Epidermal melanocyte (primary cell): ENCODE data around the gene MLLT1.
"Not testable (repeated sequence)": the region's sequence is repeated elsewhere in the genome, so short reads cannot be mapped to it uniquely, and the experiment has no call there.

Source experiments
- DNase-seq: peaks from one replicate; pipeline ENCODE4 v3.0.0; 2011; ENCODE audit warnings: low spot score; ENCODE audit not compliant: insufficient read length

The MLLT1 gene

GRCh38 chr19:6279931-6280591 is at the start of gene MLLT1:
Gene MLLT1, minus strand, starts transcription at chr19:6279975. Its CDS starts 191 bp downstream, at chr19:6279784.
- peak; percentile 98 for DNase-seq

- no peak for DNase-seq
Measured at GRCh38 chr19:6326815-6327214, 47.0 kb upstream of the MLLT1 start.

- no peak for DNase-seq
Measured at GRCh38 chr19:6325614-6326013, 45.8 kb upstream of the MLLT1 start.

- no peak for DNase-seq
Measured at GRCh38 chr19:6324757-6325156, 45.0 kb upstream of the MLLT1 start.

- no peak for DNase-seq
Measured at GRCh38 chr19:6322284-6322683, 42.5 kb upstream of the MLLT1 start.

- no peak for DNase-seq
Measured at GRCh38 chr19:6319376-6319775, 39.6 kb upstream of the MLLT1 start.

- DNase-seq = no peak
Measured at GRCh38 chr19:6318772-6319171, 39.0 kb upstream of the MLLT1 start.

GRCh38 chr19:6315646-6316045 is 35.9 kb upstream of the MLLT1 start:
- DNase-seq = not testable (repeated sequence)

GRCh38 chr19:6313398-6313969 is 33.7 kb upstream of the MLLT1 start:
- DNase-seq = no peak

- no peak for DNase-seq
Measured at GRCh38 chr19:6312018-6312417, 32.2 kb upstream of the MLLT1 start.

GRCh38 chr19:6298413-6298812 is 18.6 kb upstream of the MLLT1 start:
- DNase-seq = no peak

- no peak for DNase-seq
Measured at GRCh38 chr19:6297202-6297601, 17.4 kb upstream of the MLLT1 start.

GRCh38 chr19:6292006-6292405 is 12.2 kb upstream of the MLLT1 start:
- DNase-seq = no peak

- DNase-seq = no peak
Measured at GRCh38 chr19:6288737-6289136, 9.0 kb upstream of the MLLT1 start.

GRCh38 chr19:6287269-6287885 is 7.6 kb upstream of the MLLT1 start:
- no peak for DNase-seq

- DNase-seq = no peak
Measured at GRCh38 chr19:6286676-6287075, 6.9 kb upstream of the MLLT1 start.

- DNase-seq = not testable (repeated sequence)
Measured at GRCh38 chr19:6282393-6282792, 2.6 kb upstream of the MLLT1 start.

- DNase-seq = no peak
Measured at GRCh38 chr19:6279620-6279930, 200 bp downstream of the MLLT1 start.

GRCh38 chr19:6278740-6279619 is 795 bp downstream of the MLLT1 start:
- no peak for DNase-seq

- DNase-seq = no peak
Measured at GRCh38 chr19:6278051-6278450, 1.7 kb downstream of the MLLT1 start.

- no peak for DNase-seq
Measured at GRCh38 chr19:6276447-6276846, 3.3 kb downstream of the MLLT1 start.

GRCh38 chr19:6275170-6275744 is 4.5 kb downstream of the MLLT1 start:
- DNase-seq = no peak
